Non-pigmented ciliary epithelial cell (primary cell): Measurements from ENCODE around the gene CEACAM21.

Experiments used
- DNase-seq: peaks from one replicate; pipeline ENCODE4 v3.0.0-alpha.2; 2010; ENCODE audit warnings: low read depth

CEACAM21 gene

DNA sequence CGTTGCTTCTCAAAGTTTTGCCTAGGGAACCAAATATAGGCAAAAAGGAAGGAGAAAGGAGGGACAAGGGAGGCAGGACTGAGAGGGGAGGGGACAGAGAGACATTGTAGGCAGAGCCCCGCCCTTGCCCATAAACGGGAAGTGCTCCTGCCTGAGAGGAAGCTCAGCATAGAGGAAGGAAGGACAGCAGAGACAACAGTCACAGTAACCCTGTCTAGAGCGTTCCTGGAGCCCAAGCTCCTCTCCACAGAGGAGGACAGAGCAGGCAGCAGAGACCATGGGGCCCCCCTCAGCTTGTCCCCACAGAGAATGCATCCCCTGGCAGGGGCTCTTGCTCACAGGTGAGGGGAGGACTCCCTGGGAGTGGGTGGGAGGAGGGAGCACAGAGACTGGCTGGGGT, at the start of gene CEACAM21:
Gene CEACAM21, plus strand, starts transcription at position 169 of the 400 bp plus-strand sequence. Its CDS starts 109 bp downstream, at position 278.
- no peak for DNase-seq

DNA sequence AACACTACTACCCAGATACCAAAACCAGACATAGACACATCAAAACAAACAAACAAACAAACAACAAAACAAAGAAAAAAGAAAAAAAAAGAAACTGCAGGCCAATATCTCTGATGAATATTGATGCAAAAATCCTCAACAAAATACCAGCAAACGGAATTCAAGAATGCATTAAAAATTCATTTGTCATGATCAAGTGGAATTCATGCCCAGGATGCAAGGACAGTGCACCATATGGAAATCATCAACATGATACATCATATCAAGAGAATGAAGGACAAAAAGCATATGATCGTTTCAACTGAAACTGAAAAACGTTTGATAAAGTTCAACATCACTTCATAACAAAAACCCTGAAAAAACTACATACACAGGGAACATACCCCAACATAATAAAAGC, 48.9 kb upstream of the CEACAM21 start:
- no peak for DNase-seq

GRCh38 chr19:41528106-41528505, 47.9 kb upstream of the CEACAM21 start:
- DNase-seq, result no peak

GRCh38 chr19:41529484-41530183, 46.3 kb upstream of the CEACAM21 start:
- DNase-seq, result no peak

DNA sequence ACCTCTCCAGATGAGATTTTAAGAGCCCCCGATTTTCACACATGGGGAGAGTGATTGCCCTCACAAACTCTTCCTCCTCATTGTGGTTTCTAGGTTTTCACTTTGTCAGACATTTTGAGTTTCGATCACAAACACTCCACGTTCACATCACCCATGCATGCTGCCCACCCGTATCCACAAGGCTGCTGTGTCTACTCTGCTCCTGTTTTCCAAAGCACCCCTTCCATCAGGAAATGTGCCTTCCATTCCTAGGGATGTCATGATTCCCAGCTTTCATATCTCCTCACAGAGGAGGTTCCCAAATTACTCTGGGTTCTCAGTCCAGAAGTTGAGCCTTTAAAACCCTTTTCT, 45.8 kb upstream of the CEACAM21 start:
- DNase-seq, result no peak

- no peak for DNase-seq
These were observed 45.1 kb upstream of the CEACAM21 start for GRCh38 chr19:41530761-41531301.

DNA sequence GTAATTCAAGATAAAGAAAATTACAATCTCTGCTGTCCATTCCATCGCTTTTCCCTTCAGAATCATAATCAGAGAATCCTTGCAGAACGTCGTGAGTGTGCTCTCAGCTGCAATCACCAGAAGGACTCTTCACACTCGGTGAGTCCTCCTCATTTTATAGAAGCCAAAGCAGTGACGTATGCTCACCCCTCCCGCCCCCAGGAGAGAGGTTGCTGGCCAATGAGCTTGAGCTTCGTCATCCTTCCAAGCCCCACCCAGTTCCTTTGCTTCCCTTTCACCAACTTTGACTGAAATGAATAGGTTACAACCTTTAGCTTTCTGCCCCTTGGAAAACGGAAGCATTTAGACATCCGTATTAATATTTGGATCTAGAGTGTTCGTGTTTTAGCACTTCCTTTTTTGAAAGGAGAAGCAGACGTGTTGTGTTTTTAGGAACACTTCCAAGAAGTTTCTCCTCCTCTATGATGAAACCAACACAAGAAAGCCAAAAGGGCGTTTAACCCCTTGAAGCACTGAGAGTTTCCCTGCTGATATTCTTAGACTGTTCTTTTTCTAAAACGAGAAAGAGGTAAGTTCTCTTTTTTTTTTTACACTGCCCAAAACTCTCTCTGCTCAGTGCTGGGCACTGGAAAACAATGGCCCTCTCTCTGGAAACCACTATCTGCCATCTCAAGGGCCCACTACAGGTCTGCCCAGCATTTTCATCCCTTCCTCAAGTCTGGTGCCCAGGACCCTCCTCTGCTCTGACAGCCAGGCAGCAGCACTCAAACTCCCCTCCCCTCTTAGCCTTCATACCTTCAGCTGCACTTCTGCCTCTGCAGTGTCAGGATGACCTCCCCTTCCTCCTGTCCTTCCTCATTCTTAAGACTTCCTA, 44.3 kb upstream of the CEACAM21 start:
- peak; percentile 20 for DNase-seq

DNA sequence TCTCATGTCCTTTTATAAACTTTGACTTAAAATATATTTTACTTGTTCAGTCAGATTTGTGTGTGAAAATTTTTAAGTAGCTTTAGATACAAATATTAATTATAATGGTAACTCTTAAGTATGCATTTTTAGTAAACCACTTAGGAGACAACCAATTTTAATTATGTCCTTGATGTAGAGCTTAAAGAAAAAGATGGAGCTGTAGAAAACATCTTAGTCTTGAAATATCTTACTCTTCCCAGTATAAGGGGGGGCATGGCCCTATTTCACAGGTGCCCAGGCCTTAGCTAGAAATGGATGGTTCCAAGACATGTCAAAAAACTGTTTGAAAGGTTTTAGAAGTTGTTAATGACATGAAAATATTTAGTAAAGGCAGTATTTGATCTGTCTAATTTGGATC, 43.4 kb upstream of the CEACAM21 start:
- DNase-seq, result no peak

GRCh38 chr19:41533671-41534215, 42.2 kb upstream of the CEACAM21 start:
- DNase-seq, result no peak

DNA sequence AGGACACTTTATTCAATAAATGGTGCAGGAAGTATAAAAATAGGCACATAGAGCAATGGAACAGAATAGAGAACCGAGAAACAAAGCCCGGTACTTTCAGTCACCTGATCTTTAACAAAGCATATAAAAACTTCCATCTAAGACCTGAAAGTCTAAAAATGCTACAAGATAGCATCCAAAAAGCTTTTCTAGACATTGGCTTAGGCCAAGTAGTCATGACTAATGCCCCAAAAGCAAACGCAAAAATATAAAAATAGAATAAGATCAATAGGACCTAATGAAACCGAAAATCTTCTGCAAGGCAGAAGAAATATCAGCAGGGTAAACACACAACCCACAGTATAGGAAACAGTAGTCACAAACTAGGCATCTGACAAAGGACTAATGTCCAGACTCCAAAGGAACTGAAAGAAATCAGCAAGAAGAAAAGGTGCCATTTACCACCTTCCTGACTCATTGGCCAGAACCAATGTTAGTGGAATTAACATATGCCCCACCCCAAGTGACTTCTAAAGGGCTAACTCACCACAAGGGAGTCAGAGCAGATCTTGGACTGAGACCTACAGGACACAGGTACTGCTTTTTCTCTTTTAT, 40.8 kb upstream of the CEACAM21 start:
- DNase-seq, result no peak

DNA sequence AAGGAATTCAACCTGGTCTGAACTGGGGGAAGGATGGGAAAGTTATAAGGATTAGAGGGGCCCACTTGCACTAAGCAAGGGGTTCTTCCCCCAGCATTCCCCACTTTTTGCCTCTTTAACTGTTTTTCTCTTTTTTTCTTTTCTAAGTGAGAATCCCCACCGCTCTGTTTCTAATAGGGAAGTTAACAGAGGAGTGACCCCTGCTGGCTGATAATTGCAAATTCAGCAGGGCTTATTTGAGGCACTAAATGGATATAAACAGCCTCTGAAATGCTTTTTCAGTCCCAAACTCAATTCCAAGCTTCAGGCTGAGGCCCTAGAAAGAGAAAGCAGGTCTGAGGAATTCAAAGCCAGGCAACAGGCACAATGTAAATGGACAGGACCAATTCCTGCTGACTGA, 38.2 kb upstream of the CEACAM21 start:
- no peak for DNase-seq

- DNase-seq, result no peak
These were observed 35.8 kb upstream of the CEACAM21 start for GRCh38 chr19:41540041-41540695.

DNA sequence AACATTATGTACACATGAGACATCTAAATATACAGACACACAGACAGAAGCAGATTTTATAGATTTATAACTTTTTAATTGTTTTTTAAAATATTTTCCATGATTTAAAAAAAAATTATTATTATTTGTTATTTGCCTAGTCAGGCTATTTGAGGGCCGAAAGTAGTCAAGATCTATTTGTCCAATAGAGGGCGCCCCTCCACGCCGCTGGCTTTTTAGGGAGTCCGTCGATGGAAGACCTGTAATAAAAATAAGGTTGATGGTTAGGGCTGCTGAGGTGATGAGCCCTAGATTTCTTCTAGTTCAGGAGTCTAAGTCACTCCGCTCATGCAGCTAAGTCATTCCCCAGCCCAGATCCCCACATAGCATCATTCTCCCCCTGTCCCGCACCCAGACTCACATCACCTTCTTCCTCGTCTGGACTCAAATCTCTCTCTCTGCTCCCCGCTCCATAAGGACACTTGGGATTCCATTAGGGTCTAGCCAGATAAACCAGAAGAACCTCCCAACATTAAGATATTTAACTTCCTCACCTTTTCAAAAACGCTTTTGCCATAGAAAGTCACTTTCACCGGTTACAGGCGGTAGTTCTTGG, 33.9 kb upstream of the CEACAM21 start:
- DNase-seq, result no peak

DNA sequence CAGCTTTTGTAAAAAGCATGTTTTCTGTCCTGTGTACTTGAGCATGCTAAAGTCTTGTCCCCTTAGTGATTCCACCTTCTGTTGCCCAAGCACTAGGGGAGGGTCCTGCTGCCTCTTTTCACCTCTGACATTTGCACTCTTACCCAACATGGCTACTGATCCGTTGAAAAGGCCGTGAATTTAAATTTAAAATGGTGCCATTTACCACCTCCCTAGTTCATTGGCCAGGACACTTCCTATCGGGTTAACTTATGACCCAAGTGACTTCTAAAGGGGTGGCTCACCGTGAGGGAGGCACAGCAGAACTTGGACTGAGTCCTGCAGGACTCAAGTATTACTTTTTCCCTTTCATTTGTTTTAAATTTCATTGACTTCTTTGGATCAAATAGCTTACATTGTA, 33.3 kb upstream of the CEACAM21 start:
- no peak for DNase-seq

DNA sequence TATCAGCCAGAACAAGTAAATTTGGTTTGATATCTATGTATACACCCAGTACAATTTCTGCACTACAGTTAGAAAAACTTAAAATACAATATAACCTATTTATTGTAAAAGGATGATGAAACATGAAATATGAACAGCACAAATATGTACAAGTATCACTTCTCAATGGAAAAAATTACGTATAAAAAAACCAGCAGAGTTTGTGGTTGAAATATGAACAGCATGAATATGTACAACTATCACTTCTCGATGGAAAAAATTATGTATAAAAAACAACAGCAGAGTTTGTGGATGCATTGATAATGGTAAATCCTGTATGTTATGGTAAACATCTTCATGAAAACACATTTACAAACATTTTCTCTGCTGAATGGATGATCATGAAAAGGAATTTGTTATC, 32.4 kb upstream of the CEACAM21 start:
- no peak for DNase-seq

GRCh38 chr19:41545547-41545946, 30.4 kb upstream of the CEACAM21 start:
- DNase-seq, result no peak

- DNase-seq, result no peak
These were observed 29.6 kb upstream of the CEACAM21 start for GRCh38 chr19:41546386-41546789.

GRCh38 chr19:41546961-41547360, 29.0 kb upstream of the CEACAM21 start:
- no peak for DNase-seq

- DNase-seq, result no peak
These were observed 28.4 kb upstream of the CEACAM21 start for GRCh38 chr19:41547569-41547968.

DNA sequence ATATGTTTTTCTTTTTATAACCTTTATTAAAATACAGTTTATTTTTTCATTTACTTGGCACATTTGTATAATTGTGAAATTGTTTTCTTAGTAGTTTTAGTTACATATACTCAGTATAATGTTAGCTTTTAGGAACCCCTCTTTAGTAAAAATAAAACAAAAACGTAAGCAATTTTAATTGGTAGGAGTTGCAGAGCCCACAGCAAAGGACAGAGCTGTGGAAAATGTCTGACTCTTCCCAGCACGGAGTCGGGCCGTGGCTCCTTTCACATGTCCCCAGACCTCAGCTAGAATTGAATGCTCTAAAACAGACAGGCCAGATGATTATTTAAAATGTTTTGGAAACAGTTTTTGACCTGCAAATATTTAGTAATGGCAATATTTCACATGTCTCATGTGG, 27.9 kb upstream of the CEACAM21 start:
- DNase-seq, result no peak

DNA sequence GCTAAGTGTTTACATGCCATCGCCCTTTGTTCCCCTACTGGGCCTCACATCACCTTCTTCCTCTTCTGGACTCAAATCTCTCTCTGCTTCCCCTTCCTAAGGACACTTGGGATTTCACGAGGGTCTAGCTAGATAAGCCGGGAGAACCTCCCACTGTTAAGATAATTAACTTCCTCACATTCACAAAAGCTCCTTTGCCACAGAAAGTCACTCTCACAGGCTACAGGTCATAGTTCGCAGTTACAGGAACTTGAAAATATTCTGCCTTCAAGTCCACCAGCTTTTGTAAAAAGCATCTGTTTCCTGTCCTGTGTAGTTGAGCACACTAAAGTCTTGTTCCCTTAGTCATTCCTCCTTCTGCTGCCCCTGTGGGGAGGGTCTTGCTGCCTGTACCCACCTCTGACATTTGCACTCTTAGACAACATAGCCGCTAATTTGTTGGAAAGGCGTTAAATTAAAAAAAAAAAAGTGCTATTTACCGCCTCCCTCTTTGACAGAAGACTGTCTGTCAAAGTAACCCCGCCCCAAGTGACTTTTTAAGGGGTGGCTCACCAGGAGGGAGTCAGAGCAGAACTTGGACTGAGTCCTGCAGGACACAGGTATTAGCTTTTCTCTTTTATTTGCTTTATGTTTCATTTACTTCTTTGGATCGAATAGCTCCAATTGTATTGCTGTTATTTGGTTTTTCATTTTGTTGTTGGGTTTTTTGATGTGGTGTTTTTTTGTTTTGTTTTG, 26.8 kb upstream of the CEACAM21 start:
- no peak for DNase-seq
